Upper lobe of right lung (tissue), 1 donor: Measurements from ENCODE around the gene RNF150. TPM values are rescaled to one million over a fixed set of nuclear protein-coding genes. Genes with fewer than 3 reads are reported as not detected.
"Not testable (repeated sequence)": the region's sequence is repeated elsewhere in the genome, so short reads cannot be mapped to it uniquely, and the experiment has no call there.

Experiments
- ATAC-seq: fragments of 200-7000 bp; cut with Tn5 transposase; one replicate; pipeline ENCODE4 v1.9.1; 2020; ENCODE audit warnings: mild to moderate bottlenecking, moderate library complexity
- DNase-seq: peaks from one replicate; pipeline ENCODE4 v3.0.0-alpha.2; 2020
- H3K27ac ChIP-seq: fragments of 200-600 bp; one replicate; pipeline ENCODE4 v1.8.0; 2022
- H3K27me3 ChIP-seq: fragments of 200-600 bp; one replicate; pipeline ENCODE4 v1.8.0; 2022; ENCODE audit warnings: mild to moderate bottlenecking
- H3K36me3 ChIP-seq: fragments of 200-600 bp; one replicate; pipeline ENCODE4 v1.8.0; 2022
- H3K4me1 ChIP-seq: fragments of 200-600 bp; one replicate; pipeline ENCODE4 v1.8.0; 2022
- H3K4me3 ChIP-seq: fragments of 200-600 bp; one replicate; pipeline ENCODE4 v1.8.0; 2022; ENCODE audit warnings: mild to moderate bottlenecking
- H3K9me3 ChIP-seq: fragments of 200-600 bp; one replicate; pipeline ENCODE4 v1.8.0; 2022
- intact Hi-C: fragments of 100-400 bp; cut with DNase I; formaldehyde crosslinking; loops from one replicate; pipeline ENCODE4 v1.11.0; 2022
- total RNA-seq: library from RNA; stranded (reverse); fragmentation: NEBNext Ultra II Directional; extraction: Animal tissue kit (Norgen Biotek cat#: 25700); gene quantifications from one replicate; pipeline ENCODE4 v1.2.1, GENCODE V29; 2021
- TF ChIP-seq, protein P1 (sequence below): fragments of 200-600 bp; IDR thresholded peaks from one replicate; pipeline ENCODE4 v1.8.0; 2022; ENCODE audit warnings: antibody characterized with exemption
- donor health status: DM: no; HTN: yes; CAD: no; lungs with severe emphysema.

Gene RNF150
- total RNA-seq, 1 donor from 2014 or later = 2.4 TPM

DNA sequence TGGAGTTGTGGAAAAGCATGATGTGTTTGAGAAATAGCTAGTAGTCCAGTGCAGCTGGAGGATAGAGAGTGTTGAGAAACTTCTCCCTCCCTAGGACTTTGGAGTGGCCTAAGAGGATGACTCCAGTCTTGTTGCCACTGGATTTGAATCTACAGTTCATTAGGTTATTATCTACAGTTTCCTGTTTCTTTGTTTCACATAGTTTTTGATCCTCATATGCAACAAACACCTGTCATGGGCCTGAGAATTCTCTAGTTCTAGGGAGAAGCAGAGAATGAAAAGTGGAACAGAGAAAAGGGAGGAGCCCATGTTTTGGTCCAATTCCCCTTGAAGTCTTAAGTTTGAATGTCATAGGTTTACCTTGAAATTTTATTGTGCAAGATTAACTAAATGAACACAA lies 303.4 kb downstream of the RNF150 start:
- Histone ChIP-seq H3K4me1 (no peaks in the 10 kb centered on the region), H3K36me3 (no peaks in the 10 kb centered on the region), H3K9me3 (no peaks in the 10 kb centered on the region), H3K27me3 (no peaks in the 10 kb centered on the region), H3K27ac (no peak overlapping the region), H3K4me3 (no peak overlapping the region)
- TF ChIP-seq, protein P1, sequence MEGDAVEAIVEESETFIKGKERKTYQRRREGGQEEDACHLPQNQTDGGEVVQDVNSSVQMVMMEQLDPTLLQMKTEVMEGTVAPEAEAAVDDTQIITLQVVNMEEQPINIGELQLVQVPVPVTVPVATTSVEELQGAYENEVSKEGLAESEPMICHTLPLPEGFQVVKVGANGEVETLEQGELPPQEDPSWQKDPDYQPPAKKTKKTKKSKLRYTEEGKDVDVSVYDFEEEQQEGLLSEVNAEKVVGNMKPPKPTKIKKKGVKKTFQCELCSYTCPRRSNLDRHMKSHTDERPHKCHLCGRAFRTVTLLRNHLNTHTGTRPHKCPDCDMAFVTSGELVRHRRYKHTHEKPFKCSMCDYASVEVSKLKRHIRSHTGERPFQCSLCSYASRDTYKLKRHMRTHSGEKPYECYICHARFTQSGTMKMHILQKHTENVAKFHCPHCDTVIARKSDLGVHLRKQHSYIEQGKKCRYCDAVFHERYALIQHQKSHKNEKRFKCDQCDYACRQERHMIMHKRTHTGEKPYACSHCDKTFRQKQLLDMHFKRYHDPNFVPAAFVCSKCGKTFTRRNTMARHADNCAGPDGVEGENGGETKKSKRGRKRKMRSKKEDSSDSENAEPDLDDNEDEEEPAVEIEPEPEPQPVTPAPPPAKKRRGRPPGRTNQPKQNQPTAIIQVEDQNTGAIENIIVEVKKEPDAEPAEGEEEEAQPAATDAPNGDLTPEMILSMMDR = no peak
- intact Hi-C loops = no loop called here
- ATAC-seq (no peak), DNase-seq (no peak)

DNA sequence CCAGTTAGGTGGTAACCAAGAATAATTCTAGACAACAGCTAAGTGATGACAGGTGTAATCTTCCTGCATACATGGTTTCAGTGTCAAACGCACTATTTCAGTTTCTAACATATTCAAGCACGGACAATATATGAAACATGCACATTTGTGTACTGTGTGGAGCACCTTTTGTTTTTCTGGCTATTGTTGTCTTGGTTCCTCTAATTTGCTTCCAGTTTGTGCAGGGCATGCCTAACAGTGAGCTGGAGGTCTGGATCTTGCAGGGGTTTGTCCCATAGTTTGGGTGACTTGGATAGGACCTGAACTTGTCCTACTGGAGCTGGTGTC lies 306.6 kb downstream of the RNF150 start:
- intact Hi-C loops = no loop called here
- Histone ChIP-seq H3K27me3 (no peaks in the 10 kb centered on the region), H3K4me1 (no peaks in the 10 kb centered on the region), H3K36me3 (no peaks in the 10 kb centered on the region), H3K27ac (no peak overlapping the region), H3K9me3 (no peaks in the 10 kb centered on the region), H3K4me3 (no peak overlapping the region)
- ATAC-seq = no peak
- TF ChIP-seq, protein P1 = no peak
- no peak for DNase-seq

DNA sequence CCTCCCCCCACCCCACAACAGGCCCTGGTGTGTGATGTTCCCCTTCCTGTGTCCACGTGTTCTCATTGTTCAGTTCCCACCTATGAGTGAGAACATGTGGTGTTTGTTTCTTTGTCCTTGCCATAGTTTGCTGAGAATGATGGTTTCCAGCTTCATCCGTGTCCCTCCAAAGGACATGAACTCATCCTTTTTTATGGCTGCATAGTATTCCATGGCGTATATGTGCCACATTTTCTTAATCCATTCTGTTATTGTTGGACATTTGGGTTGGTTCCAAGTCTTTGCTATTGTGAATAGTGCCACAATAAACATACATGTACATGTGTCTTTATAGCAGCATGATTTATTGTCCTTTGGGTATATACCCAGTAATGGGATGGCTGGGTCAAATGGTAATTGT lies 312.7 kb downstream of the RNF150 start:
- H3K9me3 ChIP-seq, DNase-seq, H3K27ac ChIP-seq, ATAC-seq, H3K4me1 ChIP-seq, H3K4me3 ChIP-seq, intact Hi-C loops, H3K27me3 ChIP-seq, H3K36me3 ChIP-seq: not testable (repeated sequence)

DNA sequence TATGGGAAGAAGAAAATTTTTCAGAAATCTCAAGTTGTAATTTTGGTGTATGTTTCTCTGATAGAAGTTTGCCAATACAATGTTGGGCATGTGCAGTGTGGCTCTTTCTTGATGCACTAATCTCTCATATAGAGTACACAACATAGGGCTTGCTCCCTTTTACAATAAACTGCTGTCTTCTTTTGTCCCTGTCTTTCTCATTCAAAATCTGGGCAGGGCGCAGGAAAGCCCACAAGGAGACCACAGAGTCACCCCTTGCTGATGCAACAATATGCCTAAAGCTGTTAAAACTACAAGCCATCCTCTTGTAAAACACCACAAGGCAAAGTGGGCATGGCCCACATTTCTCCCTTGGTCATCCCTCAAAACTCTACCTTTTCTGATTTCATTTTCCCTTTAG lies 313.7 kb downstream of the RNF150 start:
- ATAC-seq = no peak
- Histone ChIP-seq H3K4me1 (no peaks in the 10 kb centered on the region), H3K27ac (no peak overlapping the region), H3K36me3 (no peaks in the 10 kb centered on the region), H3K4me3 (no peak overlapping the region), H3K9me3 (no peaks in the 10 kb centered on the region), H3K27me3 (no peaks in the 10 kb centered on the region)
- no peak for DNase-seq
- TF ChIP-seq, protein P1 = no peak
- intact Hi-C loops = no loop called here

DNA sequence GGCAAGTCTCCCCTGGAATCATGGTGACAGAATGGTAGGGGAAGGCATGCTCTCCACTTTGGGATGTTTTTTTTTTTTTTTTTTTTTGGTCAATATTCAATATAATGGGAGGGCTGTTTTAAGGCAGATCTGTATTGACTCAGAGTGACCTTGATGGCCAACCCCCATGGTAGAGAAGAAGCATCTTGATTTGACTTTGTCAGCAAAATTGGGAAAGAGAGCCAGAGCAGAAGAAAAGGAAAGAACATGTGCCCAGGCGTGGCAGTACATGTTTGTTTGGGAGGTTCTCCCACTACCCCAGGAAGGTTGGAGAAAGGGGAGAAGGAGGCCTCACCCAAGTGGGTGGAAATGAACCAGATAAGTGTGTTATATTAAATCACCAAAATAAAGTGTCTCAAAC lies 314.8 kb downstream of the RNF150 start:
- H3K4me1 ChIP-seq = no peaks in the 10 kb centered on the region
- TF ChIP-seq, protein P1 = no peak
- no peak for ATAC-seq
- intact Hi-C loops = no loop called here
- no peaks in the 10 kb centered on the region for H3K9me3 ChIP-seq
- no peaks in the 10 kb centered on the region for H3K36me3 ChIP-seq
- no peaks in the 10 kb centered on the region for H3K27me3 ChIP-seq
- no peak overlapping the region for H3K27ac ChIP-seq
- DNase-seq = no peak
- no peak overlapping the region for H3K4me3 ChIP-seq

DNA sequence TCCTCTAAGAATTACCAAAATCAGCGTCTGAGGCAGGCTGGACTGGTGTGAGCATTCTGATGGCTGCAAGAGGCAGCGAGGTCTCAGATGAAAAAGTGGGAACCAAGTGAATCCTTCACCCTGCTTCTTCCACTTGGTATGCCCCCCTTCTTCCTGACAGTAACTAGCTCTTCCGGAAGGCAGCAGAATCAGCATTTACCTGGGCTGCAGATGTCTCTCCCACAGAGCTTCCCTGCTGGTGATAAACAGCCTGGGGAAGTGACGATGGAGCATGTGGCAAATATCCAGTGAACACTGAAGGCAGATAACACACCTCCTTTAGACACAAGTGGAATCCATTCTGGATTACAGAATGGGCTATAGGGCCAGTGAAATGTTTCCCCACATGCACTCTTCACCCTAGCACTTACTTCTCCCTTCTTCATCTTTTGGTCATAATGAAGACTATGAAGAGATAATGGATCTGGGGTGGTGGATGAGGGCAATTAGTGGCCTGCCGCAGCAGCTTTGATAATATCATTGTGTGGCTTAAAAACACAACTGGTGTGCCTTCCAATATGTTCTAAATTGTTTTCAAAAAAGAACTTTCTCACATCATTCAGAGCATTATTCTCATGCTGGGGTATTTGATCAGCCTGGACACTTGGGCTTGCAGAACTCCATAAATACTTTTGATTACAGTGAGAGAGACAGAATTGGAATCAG lies 316.3 kb downstream of the RNF150 start:
- TF ChIP-seq, protein P1 = no peak
- no peaks in the 10 kb centered on the region for H3K4me1 ChIP-seq
- no peak overlapping the region for H3K4me3 ChIP-seq
- H3K27ac ChIP-seq = no peak overlapping the region
- no peaks in the 10 kb centered on the region for H3K27me3 ChIP-seq
- DNase-seq (no peak), ATAC-seq (no peak)
- no peaks in the 10 kb centered on the region for H3K9me3 ChIP-seq
- H3K36me3 ChIP-seq = no peaks in the 10 kb centered on the region
- intact Hi-C loops = no loop called here
